Epithelial cell of esophagus (primary cell): ENCODE measurements around the gene MSH2.

ENCODE experiments used
- DNase-seq: peaks from one replicate; pipeline ENCODE4 v3.0.0; 2010; ENCODE audit warnings: low read depth
- H3K4me3 ChIP-seq: 2 replicates; pipeline ENCODE4 v1.5.1; 2011; ENCODE audit warnings: mild to moderate bottlenecking, low read length, control low read depth
- CTCF ChIP-seq: IDR thresholded peaks from 2 replicates; pipeline ENCODE4 v1.5.1; 2011; ENCODE audit warnings: low read depth, mild to moderate bottlenecking, low read length, control low read depth, inconsistent platforms; ENCODE audit not compliant: insufficient read depth; ENCODE audit errors: missing control alignments

The MSH2 gene

GRCh38 chr2:47490406-47490805, 87.5 kb downstream of the MSH2 start:
- no peak overlapping the region for H3K4me3 ChIP-seq
- no peak for TF ChIP-seq CTCF
- peak; percentile 27 for DNase-seq

- no peak overlapping the region for H3K4me3 ChIP-seq
- no peak for TF ChIP-seq CTCF
- no peak for DNase-seq
Observed at GRCh38 chr2:47493317-47494035, 90.5 kb downstream of the MSH2 start.

- no peak for TF ChIP-seq CTCF
- DNase-seq = no peak
- no peak overlapping the region for H3K4me3 ChIP-seq
Observed at GRCh38 chr2:47494267-47495130, 91.5 kb downstream of the MSH2 start.

- DNase-seq = peak; percentile 67
- H3K4me3 ChIP-seq = no peak overlapping the region
- TF ChIP-seq CTCF = no peak
Observed at GRCh38 chr2:47497843-47498460, 95.0 kb downstream of the MSH2 start.

GRCh38 chr2:47499093-47499492, 96.1 kb downstream of the MSH2 start:
- peak; percentile 43 for DNase-seq
- no peak overlapping the region for H3K4me3 ChIP-seq
- TF ChIP-seq CTCF = no peak

GRCh38 chr2:47499621-47500309, 96.8 kb downstream of the MSH2 start:
- TF ChIP-seq CTCF = no peak
- no peak overlapping the region for H3K4me3 ChIP-seq
- DNase-seq = no peak
